SK-N-MC (cell line): ENCODE measurements around the gene CDK12.

ENCODE experiments used
- EZH2 ChIP-seq: fragments of 200-600 bp; sonication (generic); IDR thresholded peaks from one replicate; pipeline ENCODE4 v1.6.1; 2017; ENCODE audit warnings: antibody characterized with exemption
- POLR2AphosphoS5 ChIP-seq: IDR thresholded peaks from 2 replicates; pipeline ENCODE4 v1.6.1; 2012; ENCODE audit warnings: mild to moderate bottlenecking, low read depth, low read length, borderline replicate concordance

GRCh38 chr17:39562395-39562794, 101.1 kb downstream of the CDK12 start:
- TF ChIP-seq POLR2AphosphoS5 (no peak), EZH2 (no peak)
